Hepatic stellate cell (primary cell): ENCODE measurements around the gene CCM2L.

Experiments
- DNase-seq: peaks from one replicate; pipeline ENCODE4 v3.0.0; 2011; ENCODE audit warnings: low spot score

CCM2L gene

DNA sequence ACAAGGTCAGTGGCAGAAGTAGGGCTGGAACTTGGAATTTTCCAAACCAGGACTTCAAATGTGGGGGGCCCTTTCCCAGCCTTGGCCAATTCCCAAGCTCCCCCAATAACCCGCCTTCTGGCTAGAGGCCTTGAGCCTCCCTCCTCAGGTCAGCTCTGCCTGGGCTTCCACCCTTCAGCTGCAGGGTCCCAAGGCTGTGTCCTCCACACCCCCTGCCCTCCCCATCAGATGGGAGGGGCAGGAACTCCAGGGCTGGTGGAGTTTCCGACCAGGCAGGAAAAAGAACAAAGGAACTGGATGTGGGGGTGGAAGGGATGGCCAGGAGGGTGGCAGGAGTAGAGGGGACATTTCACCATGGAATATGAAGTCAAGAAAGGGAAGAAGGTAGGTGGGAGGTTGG is at the start of gene CCM2L:
TSS of gene CCM2L (plus strand) at position 338 of the 400 bp plus-strand sequence. CDS start at position 355, 17 bp downstream.
- no peak for DNase-seq

DNA sequence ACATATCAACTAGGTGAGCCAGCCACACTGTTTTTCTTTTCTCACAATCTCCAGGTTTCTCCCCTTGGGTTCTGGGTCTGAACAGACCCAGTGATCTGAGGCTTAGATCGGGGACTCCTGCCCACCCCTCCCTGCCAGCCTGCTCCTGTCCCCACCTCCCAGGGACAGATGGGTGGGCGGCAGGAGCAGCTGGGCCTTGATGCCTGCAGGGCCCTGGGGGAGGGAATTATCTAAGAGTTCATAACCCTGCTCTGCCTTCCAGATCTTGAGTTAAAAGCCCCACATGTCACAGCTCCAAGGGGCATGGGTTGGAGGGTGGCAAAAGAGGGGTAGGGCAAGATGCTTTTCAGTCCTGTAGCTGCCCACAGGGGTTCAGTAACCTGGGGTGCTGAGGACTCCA is 47.5 kb upstream of the CCM2L start:
- DNase-seq, result no peak

DNA sequence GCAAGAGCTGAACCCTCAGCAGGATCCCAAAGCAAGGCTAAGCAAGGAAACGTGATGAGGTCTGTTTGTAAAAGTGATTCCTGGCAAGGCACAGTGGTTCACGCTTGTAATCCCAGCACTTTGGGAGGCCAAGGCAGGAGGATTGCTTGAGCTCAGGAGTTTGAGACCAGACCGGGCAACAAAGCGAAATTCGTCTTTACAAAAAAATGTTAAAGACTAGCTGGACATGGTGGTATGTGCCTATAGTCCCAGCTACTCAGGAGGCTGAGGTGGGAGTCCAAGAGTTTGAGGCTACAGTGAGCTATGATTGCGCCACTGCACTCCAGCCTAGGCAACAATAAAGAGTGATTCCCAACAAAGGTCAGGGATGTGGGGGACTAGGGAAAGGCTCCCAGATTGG is 46.3 kb upstream of the CCM2L start:
- DNase-seq, result no peak

DNA sequence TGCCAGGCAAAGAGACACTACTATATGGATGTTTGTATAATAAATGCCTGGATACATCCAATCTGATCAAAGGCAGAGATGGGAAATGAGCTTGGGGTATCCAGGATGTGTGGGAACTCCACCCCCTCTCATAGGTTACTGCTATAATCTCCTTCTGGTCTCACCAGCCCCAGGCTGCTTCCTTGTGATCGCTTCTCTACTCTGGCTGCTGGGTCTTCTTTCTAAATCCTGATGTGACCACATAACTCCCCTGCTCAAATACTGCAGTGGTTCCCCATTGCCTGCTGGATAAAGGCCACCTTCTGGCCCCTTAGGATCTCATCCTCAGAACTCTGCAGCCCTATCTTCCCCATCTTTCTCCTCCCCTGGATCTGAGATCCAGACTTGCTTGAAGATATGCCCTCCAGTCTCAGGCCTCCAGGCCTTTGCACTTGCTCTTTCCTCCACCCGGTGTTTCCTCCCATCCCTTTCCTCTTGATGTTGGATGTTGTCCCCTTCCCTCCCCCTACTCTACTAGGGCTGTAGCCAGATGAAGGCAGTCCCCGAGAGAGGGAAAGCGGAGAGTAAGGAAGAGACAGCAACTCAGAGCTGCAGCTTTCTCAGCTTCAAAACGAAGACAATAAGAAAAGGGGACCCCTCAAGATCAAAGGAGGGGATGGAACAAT is 43.1 kb upstream of the CCM2L start:
- no peak for DNase-seq

DNA sequence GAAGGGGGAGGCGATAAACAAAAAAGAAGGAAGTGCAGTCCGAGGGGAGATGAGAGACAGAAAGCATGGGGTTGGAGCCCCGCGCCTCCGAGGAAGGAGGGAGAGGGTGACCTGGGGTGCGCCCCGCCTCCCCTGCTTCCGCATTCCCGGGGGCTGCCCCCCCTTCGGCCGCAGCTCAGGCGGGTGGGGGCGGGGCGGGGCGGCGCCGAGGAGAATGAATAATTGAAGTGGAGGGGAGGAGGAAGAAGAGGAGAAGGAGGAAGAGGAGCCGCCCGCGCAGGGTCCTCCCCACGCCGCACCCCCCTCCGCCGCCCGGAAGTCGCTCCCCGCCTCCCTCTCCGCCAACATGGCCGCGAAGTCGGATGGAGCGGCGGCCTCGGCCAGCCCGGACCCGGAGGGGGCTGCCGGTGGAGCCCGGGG is 42.4 kb upstream of the CCM2L start, which contains the start of gene XKR7:
TSS of gene XKR7 (plus strand) at position 322 of the 420 bp plus-strand sequence. CDS start at position 347, 25 bp downstream.
- no peak for DNase-seq

DNA sequence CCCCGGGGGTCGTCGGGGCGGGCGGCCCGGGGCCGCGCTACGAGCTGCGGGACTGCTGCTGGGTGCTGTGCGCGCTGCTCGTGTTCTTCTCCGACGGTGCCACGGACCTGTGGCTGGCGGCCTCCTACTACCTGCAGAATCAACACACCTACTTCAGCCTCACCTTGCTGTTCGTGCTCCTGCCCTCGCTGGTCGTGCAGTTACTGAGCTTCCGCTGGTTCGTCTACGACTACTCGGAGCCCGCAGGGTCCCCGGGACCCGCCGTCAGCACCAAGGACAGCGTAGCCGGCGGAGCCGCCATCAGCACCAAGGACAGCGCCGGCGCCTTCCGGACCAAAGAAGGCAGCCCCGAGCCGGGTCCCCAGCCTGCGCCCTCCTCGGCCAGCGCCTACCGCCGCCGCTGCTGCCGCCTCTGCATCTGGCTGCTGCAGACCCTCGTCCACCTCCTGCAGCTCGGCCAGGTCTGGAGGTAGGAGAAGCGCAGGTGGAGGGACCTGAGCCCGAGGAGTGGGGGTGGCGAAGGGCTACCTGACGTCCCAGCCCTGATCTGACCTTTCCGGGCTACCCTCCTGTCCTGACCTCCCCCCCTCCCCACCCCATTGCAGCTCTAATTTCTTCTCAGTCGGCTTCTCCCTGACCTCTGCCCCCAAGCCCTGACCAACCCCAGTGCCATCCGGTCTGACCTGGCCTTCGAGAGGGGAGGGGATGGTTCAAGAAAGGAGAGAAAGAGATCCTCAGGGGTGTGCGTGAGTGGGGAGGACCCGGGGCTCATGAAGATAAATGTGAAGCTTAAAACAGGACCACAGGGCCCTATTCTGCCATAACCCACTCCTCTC is 41.7 kb upstream of the CCM2L start:
- DNase-seq, result peak; percentile 80

DNA sequence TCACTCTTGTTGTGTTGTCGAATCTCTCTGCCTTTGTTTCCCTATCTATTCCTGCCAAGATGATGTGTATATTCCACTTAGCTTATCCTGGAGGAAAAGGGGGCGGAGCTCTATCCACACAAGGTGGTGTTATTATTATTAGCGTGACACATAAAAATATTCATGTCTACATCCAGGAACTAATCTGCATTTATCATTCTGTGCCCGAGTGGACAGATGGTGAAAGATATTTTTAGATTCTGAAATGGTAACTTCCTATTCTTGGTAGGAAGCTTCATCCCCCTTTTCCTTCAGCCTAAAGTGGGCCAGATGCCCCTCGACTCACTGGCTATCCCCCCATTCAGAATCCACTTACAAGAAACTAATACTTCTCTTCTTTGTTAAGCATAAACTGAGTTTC is 40.2 kb upstream of the CCM2L start:
- DNase-seq, result no peak

DNA sequence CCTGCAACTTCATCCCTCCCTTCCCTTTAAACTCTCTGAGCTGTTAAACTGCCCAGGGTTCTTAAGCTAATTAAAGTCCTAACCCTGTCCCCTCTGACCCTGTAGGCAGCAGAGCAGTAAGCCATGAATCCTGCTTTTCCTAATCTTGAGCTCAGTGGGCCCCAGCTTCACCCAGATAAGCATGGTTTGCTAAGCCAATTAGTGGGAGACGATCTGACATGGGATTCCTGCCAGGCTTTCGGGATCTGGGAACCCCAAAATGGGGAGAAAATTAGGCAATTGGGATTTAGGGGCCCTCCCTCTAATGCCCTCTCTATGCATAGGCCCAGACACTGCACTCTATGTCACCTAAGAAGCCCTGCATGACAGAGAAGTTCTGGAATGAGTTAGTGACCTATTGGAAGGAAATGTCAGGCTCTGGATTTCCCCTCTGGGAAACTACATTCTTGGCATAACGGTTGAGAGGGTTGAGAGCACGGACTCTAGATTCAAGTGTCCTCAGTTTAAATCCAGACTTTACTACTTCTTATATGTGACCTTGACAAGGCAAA is 37.7 kb upstream of the CCM2L start:
- no peak for DNase-seq

DNA sequence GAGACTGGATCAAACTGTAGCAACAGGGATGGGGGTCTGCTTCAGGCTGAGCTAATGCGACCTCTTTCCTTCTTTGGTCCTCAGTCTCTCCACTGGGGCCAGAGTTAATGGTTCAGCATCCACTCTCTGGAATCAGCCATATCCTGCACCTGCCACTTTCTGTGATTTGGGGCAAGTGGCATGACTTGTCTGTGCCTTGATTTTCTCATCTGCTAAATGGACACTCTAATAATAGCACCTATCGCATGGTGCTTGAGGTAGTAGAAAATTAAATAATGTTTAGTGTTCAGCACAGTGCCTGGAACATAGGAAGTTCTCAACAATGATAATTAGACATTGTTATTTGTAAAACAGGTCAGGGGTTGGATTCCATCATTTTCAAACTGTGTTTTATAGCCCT is 35.9 kb upstream of the CCM2L start:
- DNase-seq, result no peak

DNA sequence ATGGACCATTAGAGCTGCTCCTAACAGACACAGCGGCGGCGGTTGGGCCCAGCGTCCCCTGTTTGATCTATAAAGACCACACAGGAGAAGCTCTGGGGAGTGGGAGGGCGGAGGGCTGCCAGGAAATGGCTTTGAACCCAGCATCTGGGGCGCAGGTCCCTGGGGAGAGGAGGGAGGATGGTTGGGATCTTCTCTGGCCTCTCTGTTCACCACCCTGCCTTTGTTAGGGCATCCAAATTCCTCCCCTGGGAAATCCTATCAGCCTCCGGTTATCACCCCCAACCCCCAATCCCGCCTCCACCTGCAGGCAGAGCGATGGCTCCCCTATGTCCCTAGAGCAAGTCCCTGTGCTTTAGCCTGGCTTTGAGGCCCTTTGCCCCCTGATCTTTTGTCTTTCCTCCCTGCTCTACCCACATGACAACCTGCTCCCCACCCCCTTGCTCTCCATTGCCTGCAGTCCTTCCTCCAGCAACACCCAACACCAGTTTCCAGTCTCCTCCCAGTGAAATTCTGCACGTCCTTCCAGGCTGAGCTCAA is 35.2 kb upstream of the CCM2L start:
- DNase-seq, result no peak

DNA sequence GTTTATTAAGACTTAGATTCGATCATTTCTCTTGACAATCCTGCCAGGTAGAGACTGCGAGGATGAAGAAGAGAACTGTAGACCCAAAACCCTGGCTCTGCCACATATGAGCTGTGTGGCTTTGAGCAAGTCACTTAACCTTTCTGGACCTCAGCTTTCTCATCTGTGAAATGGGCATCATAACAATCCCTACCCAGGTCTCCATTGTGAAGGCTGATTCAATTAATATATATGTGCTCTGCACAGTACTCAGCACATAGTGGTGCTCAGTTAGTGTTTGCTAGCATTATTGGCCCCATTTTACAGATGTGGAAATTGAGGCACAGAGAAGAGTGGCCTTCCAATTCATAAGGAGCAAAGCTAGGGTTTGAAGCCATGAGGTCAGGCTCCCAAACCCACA is 34.4 kb upstream of the CCM2L start:
- DNase-seq, result no peak

DNA sequence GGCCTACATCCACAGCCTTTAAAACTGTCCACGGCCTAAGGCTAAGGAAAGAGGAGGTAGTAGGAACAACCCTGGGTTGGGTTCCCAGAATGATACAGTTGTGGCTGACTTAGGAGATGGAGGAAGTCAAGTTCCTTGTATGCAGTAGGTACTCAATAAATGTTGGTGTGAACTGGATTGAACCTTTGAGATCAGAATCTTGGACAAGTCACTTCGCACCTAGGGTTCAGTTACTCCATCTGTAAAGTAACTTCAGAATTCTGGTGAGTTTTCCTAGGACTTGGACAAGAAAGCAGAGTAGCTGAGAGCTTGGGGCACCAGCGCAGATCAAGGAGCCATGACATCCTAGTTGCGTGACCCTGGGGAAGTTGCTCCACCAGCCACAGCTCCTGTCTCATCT is 33.2 kb upstream of the CCM2L start:
- DNase-seq, result no peak

DNA sequence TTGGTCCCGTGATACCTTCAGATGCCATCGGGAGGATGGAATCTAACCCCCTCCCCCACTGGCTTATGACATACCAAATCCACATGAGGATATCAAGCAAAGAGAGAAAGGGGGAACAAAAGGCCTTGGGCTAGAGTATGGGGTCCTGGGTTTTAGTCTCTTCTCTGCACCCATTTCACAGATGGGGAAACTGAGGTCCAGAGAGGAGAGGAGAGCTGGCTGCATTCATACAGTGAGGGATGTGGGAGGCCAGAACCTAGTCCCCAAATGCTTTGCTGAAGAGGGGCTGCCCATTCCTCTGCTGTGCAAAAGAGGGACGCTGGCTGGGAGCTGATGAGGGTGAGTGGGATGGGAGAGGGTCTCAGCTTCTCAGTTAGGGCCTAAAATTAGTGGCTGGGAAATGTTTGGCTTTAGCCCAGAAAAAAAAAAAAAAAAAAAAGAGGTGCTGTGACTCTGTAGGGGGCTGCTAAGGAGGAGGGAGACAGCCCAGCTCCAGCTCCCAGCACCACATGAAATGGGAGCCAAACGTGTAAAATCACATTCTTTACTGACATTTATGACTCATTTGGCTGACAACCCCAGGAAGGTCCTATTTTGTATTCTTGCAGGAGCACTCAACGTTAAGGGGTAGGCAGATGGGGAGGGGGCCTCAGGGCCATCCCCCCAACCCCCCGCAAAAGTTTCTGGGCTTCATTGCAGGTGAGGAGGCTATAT is 30.4 kb upstream of the CCM2L start:
- no peak for DNase-seq

DNA sequence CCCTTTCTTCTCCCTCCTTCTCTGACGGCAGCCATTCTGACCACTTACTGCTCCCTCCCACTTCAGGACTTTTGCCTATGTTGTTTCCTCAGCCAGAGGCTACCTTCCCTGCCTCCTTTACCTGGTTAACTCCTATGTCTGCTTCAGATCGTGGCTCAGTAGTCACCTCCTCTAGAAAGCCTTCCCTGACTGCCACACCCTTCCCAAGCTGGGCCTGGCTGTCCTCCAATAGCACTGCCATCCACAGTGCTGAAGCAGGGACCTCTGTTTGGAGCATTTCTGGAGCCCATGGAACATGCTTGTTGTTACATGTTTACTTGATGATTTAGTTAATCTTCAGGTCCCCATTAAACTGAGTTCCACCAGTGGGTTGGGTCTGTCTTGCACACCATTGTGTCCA is 28.5 kb upstream of the CCM2L start:
- DNase-seq, result no peak

DNA sequence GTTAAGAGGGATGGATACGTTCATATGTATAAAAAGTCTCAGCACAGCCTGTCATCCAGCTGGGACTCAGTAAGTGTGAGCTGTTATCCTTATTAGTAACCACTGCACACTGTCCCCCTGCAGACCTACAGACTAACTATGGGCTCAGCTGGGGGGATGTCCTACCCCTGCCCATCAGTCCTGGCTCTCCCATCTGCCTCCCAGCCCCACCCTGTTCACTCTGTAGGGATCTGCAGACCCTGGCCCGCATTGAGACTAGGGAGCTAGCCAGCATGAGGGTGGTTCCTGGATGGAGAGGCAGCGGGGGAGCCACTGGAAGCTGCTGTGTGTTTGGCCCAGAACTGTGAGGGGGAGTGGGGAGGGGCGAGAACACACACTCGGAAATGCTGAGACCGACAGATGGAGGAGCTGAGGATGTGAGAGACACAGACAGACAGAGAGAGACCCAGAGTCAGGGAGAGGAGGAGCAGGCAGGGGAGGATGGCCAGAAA is 25.2 kb upstream of the CCM2L start:
- no peak for DNase-seq

DNA sequence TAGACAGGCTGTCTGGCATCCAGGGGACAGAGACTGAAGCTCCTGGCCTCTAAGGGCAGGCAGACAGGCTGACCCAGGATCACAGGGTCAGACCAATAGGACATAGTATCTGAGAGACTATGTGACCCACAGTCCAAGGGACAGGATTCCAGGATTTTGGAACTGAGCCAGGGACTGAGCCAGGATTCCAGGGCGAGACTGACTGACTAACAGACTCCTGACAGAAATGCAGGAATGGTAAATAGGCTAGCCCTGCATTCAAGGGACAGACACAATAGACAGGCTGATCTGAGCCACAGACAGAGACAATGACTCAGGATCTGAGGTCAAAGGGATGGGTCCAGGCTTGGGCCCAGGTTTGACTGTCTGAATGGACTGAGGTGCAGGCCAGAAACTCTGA is 22.5 kb upstream of the CCM2L start:
- no peak for DNase-seq

DNA sequence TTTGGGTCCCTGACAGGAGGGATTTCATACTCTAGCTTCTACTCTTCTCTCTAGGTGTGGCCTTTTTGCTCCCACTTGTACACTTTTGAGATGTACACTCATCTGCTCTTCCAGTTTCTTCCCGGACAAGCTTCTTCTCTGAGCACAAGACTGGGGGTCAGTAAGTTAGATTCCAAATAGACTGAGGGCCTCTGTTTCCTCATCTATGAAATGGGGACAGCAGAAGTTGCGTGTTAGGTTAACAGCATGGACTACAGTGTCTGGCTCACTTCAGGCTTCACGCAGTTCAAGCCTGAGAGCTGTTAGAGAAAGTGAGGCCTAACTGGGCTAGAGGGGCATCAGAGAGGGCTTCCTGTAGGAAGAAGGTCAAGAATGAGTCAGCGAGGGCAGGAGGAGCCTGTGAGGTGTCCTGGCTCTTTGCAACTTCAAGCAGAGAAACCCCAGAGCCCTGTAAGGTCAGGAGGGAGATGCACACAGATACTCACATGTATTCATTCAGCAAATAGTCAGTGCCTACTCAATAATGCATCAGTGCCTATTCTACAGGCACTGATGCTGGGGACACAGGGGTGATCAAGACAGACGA is 21.7 kb upstream of the CCM2L start:
- DNase-seq, result no peak

DNA sequence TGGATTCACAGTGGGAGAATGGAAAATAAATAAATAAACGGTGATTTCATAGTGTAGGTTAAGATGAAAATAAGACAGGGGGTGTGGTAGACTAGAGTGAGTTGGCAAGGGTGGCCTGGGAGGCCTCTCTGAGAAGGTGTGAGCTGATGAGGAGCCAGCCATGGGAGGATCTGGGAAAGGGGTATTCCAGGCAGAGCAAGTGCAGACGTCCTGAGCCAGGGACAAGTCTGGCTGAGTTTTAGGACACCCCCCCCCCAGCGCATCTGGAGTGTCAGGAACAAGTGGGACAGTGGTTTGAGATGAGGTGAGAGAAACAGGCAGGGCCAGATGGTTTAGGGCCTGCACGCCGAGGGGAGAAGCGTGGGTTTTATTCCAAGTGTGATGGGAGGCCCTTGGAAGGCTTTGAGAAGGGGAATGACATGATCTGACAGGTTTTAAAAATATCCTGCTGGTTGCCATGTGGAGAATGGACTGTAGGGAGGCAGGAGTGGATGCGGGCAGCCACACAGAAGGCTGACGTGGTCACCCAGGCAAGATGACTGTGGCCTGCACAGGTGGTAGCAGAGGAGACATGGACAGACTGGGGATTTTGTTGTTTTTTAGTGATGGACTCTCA is 21.1 kb upstream of the CCM2L start:
- DNase-seq, result no peak

DNA sequence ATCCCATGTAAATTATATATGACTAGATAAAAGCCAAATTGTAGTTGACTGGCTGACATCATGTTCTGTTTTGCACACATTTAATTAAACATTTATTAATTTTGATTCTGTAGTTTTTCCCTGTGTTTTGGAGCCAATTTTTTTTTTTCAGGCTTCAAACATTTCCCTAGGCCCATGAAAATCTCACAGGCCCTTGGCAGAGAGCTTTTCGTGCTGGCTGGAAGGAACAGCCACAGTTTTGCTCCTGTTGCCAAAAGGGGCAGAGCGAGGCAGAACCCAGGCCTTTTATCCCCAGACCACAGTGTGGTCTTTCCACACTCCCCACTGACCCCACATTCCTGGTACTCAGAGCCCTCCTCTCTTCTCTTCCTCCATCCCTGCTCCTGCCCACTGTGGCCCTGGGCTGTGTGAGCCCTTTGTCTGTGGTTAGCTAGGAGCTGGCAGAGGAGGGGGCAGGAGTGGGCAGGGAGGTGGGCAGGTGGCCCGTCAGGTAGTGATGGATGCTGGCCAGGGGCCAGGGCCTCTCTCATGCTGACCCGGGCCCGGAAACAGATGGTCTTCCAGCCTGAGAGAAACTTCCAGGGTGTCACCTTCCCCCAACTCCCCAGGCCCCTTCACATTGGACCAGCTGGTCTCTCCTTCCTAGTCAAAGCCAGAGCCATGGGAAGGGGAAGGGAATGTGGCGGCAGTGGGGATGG is 19.4 kb upstream of the CCM2L start:
- DNase-seq, result no peak

DNA sequence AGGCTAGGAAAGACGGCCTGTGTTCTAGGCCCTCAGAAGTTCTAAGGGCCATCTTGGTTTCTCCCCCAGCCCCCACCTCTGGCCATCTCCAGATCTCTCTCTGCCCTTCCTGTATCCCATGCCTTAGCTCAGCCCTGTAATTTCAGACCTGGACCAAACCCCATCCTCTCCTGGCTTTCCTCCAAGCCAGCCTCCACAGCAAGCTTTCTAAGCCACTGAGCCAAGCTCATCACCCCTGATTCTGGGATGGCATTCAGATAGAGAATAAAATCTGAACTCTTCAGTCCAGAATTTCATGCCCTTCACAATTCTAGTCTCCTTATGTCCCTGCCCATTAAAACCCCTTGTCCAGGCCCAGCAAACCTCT is 18.9 kb upstream of the CCM2L start:
- no peak for DNase-seq

DNA sequence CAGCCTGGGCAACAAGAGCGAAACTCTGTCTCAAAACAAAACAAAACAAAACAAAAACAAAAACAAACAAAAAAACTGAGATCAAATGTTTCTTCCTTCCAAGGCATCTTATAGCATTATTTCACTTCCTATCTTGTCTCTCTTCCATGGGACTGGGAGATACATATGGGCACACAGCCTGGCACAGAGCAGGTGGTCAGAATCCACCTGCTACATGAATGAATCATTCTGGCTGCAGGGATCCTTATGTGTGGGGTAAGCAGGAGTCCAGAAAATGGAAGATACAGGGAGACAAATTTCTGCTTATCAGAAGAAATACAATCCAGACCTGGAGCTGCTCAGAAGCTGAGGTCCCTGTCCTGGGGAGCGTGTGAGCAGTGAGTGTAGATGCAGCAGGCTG is 18.2 kb upstream of the CCM2L start:
- DNase-seq, result no peak
